ENCODE data around the gene ZNF574.

Gene ZNF574

DNA sequence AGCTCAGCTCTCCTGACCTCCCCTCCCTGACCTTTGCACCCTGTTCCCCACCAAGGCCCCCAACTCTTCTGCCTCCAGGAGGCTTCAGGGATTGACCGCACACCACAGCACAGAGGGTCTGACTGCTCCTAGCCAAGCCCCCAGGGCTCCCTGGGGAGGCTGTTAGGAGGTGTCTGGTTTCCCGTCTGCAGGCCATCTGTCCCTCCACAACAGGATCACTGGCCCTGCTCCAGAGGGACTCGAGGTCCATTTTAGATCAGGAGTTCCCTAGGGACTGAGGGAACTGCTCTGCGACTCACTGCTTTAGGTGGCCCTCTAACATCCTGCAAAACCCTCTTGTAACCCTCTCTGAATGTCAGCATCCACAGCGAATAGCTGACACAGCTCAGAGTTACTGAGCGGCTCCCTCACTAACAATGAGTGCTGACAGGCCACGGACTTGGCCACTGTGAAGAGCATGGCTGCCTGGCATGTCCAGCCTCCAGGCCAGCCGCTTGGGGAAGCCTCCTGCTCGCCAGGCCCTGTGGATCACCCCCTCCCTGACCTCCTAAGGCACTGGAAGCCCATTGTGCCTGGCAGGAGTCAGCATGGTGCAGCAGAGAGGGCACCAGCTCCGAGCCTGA, 23.6 kb upstream of the ZNF574 start:
- no peak overlapping the region for H3K27ac ChIP-seq
- TF ChIP-seq CTCF (conservative IDR thresholded peaks at IDR 0.05) (no peak), ZFX (IDR thresholded peaks at IDR 0.05) (no peak)

DNA sequence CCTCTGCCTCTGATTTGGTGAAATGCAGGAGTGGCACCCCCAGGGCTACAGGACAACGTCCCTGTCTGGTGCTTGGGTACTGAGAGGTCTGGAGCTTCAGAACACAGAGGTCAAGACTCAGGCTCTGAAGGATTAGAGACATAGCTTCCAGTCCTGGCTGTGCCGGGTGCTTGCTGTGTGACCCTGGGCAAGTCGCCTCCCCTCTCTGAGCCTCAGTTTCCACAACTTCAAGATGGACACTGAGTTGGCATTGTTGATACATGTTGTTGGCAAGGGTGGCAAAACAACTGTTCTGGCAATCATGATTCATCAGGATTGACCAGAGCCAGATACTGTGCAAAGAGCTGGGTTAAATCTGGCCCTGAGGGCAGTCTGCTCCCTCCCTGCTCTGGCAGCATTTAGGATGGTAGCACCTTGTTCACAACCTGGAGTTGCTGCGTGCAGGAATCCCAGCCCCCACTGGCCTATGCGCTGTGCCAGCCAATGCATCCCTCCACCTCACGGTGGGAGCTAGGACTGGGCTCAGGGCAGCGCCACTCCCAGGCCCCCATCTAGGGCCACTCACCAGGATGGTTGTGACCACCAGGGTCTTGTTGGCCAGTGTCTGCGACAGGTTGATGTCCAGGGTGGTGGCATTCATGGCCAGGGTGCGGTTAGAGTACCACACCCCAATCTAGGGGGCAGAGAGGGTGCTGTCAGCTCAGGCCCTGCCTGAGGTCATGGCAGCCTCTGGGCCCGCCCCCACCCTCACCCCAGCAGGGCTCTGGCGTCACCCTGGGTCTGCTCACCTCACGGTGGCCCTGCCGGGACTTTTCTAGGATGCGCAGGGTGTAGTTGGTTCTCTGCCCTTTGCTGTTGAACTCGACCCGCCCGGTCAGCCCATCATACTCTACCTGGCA, 22.7 kb upstream of the ZNF574 start:
- TF ChIP-seq ZFX (IDR thresholded peaks at IDR 0.05) (no peak), CTCF (conservative IDR thresholded peaks at IDR 0.05) (no peak)
- H3K27ac ChIP-seq, result no peak overlapping the region

DNA sequence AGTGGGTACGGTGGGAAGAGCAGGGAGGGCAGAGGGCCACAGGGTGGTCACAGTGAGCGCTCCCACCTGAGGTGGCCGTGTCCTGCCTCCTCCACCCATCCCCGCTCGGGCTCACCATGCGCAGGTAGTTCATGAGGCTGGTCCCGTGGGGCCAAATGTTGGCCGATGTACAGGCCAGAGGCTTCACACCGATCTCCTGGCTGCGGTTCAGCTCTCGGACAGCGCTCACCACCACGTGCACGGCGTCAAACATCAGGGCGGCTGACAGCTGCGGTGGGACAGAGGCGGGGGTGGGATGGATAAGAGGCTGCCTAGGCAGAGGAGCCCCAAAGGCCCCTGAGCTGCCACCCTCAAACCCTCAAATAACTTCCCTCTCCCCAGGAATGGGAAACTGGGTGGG, 21.8 kb upstream of the ZNF574 start:
- TF ChIP-seq CTCF (conservative IDR thresholded peaks at IDR 0.05) (no peak), ZFX (IDR thresholded peaks at IDR 0.05) (no peak)
- no peak overlapping the region for H3K27ac ChIP-seq

DNA sequence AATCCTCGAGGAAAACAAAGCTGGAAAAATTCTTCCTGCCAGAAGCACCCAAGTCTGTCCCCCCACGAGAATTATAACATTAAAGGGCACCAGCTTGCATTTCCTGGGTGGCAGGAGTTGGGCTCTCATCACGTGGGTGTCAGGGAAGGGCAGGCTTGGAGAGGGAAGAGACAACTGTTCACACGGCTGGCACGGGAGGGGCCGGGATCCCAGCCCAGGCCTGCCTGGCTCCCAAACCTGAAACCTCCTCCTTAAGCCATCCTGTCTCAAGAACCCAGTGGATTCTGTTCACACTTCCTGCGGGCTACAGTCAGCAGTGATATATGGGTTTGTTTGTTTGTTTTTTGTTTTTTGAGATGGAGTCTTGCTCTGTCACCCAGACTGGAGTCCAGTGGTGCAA, 18.1 kb upstream of the ZNF574 start:
- TF ChIP-seq CTCF (conservative IDR thresholded peaks at IDR 0.05) (no peak), ZFX (IDR thresholded peaks at IDR 0.05) (no peak)
- no peak overlapping the region for H3K27ac ChIP-seq

DNA sequence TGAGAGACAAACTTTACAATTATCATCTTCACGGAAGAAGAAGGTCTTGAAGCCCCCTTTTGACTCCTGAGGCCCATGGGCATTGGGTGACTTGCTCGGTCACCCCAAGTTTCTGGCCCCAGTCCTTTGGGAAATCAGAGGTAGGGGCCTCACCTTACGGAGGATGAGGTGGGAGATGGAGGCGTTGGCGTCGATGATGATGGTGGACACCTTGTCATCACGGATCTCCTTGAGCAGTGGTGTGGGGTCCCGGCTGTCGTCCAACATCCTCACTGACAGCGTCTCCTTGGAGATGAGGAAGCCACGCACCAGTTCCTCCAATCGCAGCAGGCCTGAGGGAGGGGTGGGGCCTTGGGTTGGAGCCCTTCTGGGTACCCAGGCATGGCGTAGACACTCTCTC, 16.8 kb upstream of the ZNF574 start:
- TF ChIP-seq ZFX (IDR thresholded peaks at IDR 0.05) (no peak), CTCF (conservative IDR thresholded peaks at IDR 0.05) (no peak)
- H3K27ac ChIP-seq, result no peak overlapping the region

- TF ChIP-seq CTCF (conservative IDR thresholded peaks at IDR 0.05) (no peak), ZFX (IDR thresholded peaks at IDR 0.05) (no peak)
- no peak overlapping the region for H3K27ac ChIP-seq
Measured at GRCh38 chr19:42060117-42060516, 15.8 kb upstream of the ZNF574 start.

- no peak overlapping the region for H3K27ac ChIP-seq
- no peak for TF ChIP-seq ZFX (IDR thresholded peaks at IDR 0.05)
Measured at GRCh38 chr19:42062381-42062780, 13.6 kb upstream of the ZNF574 start.

Data from C4-2B (cell line).